Cardiac septum (tissue), 1 donor: ENCODE measurements around the gene ARFIP1. TPM values are rescaled to one million over a fixed set of nuclear protein-coding genes. Genes with fewer than 3 reads are reported as not detected.

ENCODE experiments used
- DNase-seq: peaks from one replicate; pipeline ENCODE4 v3.0.0-alpha.2; 2020; ENCODE audit warnings: low spot score
- intact Hi-C: fragments of 100-400 bp; cut with DNase I; formaldehyde crosslinking; loops from one replicate; pipeline ENCODE4 v1.14.0; 2022
- total RNA-seq: library from RNA; stranded (reverse); fragmentation: NEBNext Ultra II Directional; extraction: Animal tissue kit (Norgen Biotek cat#: 25700); gene quantifications from one replicate; pipeline ENCODE4 v1.2.1, GENCODE V29; 2021
- donor health status: DM: no; HTN: no; CAD: no.

Gene ARFIP1
- total RNA-seq, 1 donor from 2014 or later: 11.9 TPM

- intact Hi-C loops: no loop called here
- DNase-seq: no peak
These were observed 569 bp downstream of the ARFIP1 start for GRCh38 chr4:152780267-152780778.

GRCh38 chr4:152784490-152785350 is 5.0 kb downstream of the ARFIP1 start:
- intact Hi-C loops: no loop called here
- no peak for DNase-seq

DNA sequence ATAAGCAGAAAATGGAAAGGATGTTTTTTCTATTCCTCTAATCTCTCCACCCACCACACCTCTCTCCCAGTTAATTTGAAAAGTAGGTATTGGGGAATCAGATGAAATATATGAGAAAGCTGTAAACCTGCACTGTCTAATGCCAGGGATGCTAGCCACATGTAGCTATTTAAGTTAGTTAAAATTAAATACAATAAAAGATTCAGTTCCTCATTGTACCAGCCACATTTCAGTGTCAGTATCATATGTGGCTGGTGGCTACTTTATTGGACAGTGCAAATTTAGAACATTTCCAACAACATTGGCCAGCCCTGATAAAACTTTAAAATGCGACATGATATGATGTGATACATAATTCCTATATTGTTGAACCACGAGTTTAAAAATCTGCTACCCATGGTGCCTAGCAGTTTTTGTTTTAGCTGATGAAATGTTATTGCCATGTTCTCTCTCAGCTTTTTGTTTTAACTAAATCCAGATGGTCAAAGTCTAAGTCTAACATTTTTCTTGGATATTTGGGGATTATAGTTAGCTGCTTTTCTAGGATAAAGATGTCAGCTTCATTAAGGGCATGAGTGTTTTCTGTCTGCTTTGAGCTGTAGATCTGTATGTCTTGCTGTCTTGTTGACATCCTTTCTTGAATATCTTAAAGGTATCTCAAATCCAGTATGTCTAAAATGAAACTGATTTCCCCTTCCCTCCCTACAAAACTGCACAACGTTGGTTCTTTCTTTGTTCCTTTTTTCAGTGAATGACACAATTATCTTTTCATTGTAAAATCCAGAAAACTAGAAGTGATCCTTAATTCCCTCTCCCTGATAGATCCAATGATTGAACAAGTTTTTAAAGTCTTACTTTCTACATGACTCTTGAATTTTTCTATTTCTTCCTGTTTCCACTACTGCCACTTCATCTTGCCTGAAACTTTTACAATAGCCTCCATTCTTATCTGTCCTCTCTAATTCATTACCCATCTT is 6.2 kb downstream of the ARFIP1 start:
- no peak for DNase-seq
- intact Hi-C loops: no loop called here

DNA sequence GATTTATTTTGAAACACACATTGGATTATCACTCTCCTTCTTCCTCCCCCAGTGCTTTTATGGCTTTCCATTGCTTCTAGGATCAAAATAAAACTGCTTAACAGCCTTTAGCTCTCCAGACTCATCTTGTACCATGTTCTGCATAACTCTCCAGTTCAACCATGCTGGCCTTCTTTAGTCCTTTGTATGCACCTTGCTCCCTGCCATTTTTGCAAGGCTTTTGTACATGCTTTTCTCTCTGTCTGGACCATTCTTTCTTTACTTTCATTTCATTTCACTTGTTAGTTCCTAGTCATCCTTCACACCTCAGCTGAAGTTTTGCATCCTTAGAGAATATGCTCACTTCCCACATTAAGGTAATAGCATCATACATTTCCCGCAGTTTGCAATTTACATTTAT is 6.9 kb downstream of the ARFIP1 start:
- intact Hi-C loops: no loop called here
- DNase-seq: no peak

DNA sequence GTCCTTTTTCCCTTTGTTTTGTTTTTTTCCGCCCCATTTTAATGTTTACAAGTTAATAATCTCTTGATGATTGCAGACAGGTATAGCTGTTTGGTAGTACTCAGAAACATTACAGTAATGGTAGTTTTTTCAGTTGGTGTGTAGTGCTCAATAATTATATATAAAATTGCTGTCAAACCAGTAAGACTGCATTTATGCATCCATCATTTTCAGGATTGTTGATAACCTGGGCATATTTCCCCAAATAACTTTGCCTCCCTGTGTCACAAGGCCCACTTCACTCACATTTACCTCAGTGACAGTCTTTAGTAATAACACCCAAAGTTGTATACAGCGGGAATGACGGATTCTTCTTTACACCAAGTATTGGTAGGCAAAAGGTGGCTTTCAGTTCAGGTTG is 16.1 kb downstream of the ARFIP1 start:
- intact Hi-C loops: no loop called here

GRCh38 chr4:152803541-152803940 is 23.8 kb downstream of the ARFIP1 start:
- intact Hi-C loops: no loop called here

More for the DNA sequence above, 16.1 kb downstream of the ARFIP1 start:
- no peak for DNase-seq

DNA sequence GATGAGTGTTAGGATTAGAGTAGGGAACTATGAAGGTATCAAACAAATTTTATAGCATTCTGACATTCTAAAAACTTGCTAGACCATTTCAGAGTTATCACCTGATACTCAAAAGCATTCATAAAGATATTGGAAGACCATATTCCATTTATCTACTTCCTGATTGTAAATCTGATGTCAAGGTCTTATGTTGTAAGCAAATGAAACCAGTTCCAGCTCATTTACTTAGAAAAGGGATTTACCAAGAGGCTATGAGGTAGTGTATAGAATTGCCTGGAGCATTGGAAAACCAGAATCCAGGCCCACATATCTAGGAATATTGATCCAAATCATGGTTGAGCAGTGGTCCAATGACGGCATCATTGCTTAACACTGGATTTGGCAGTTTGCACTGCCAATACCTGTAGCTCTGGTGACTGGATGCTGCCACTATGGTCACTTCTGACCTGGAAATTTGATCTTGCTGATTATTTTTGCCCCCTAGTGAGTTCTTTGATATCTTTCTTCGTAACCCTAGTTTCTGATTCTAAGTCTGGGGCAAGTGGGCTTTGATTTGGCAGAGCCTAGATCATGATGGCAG is 25.4 kb downstream of the ARFIP1 start:
- intact Hi-C loops: no loop called here
- DNase-seq: no peak

More at GRCh38 chr4:152803541-152803940, 23.8 kb downstream of the ARFIP1 start:
- no peak for DNase-seq

DNA sequence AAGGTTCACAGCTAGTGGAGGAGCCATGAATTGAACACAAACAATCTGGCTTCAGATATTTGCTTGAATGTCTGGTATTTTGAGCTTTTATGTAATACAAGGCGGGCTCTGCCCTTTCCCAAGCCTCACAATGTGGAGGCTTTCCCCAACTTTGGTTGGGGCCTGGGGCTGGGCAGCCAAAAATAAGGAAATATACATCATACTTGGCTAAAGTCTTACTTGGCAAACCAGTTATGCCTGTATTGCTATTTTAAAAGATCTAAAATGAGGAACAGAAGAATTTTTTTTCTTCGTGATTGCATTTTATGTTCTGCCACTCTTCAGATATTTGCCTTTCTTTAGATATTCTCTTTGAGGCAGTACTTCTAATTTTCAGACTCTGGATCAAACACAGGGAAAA is 26.1 kb downstream of the ARFIP1 start:
- no peak for DNase-seq
- intact Hi-C loops: no loop called here

GRCh38 chr4:152806501-152807125 is 26.9 kb downstream of the ARFIP1 start:
- intact Hi-C loops: no loop called here
- no peak for DNase-seq

GRCh38 chr4:152807294-152807829 is 27.6 kb downstream of the ARFIP1 start:
- no peak for DNase-seq
- intact Hi-C loops: no loop called here

DNA sequence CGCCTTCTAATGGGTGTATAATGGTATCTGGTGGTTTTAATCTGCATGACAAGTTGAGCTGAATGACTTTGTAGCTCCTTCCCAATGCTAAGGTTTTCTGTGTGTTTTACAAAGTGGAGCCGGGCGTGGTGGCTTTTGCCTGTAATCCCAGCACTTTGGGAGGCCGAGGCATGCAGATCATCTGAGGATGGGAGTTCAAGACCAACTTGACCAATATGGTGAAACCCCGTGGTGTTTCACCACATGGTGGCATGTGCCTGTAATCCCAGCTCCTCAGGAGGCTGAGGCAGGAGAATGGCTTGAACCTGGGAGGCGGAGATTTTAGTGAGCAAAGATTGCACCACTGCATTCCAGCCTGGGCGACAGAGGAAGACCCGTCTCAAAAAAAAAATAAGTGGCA is 28.9 kb downstream of the ARFIP1 start:
- intact Hi-C loops: no loop called here

GRCh38 chr4:152810715-152811287 is 31.0 kb downstream of the ARFIP1 start:
- DNase-seq: no peak
- intact Hi-C loops: no loop called here

More for the DNA sequence above, 28.9 kb downstream of the ARFIP1 start:
- DNase-seq: no peak

- intact Hi-C loops: no loop called here
- DNase-seq: no peak
These were observed 35.3 kb downstream of the ARFIP1 start for GRCh38 chr4:152815078-152815477.

- intact Hi-C loops: no loop called here
These were observed 37.6 kb downstream of the ARFIP1 start for GRCh38 chr4:152817331-152817730.

GRCh38 chr4:152819026-152819645 is 39.4 kb downstream of the ARFIP1 start:
- intact Hi-C loops: no loop called here
- DNase-seq: no peak

More at GRCh38 chr4:152817331-152817730, 37.6 kb downstream of the ARFIP1 start:
- no peak for DNase-seq

GRCh38 chr4:152820073-152820472 is 40.3 kb downstream of the ARFIP1 start:
- intact Hi-C loops: no loop called here
- DNase-seq: no peak

DNA sequence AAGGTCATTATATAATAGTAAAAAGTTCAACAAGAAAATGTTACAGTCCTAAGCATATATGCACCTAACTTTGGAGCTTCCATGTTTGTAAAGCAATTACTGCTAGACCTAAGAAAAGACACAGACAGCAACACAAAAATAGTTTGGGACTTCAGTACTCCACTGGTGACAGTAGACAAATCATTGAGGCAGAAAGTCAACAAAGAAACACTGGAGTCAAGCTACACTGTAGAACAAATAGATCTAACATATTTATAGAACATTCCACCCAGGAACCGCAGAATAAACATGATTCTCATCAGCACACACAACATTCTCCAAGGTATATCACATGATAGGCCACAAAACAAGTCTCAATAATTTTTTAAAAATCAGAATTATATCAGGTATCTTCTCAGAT is 42.6 kb downstream of the ARFIP1 start:
- no peak for DNase-seq
- intact Hi-C loops: no loop called here

GRCh38 chr4:152824561-152824960 is 44.8 kb downstream of the ARFIP1 start:
- intact Hi-C loops: no loop called here
- no peak for DNase-seq
